Measurements from ENCODE around the gene ADD2.

- no peak for TF ChIP-seq CTCF (IDR thresholded peaks at IDR 0.05)
- TF ChIP-seq POLR2A (IDR thresholded peaks at IDR 0.05) = no peak
Measured at GRCh38 chr2:70619167-70619566, 148.8 kb downstream of the ADD2 start.
